T-helper 2 cell treated with Interferon-gamma antibody and Interleukin-4, amounts not matched to agents 5 μg/mL and 100 μg/mL, for 36 hours (primary cell): ENCODE data around the gene ITGAL.
A peak's percentile ranks its signal among the peaks of the same experiment; 100 is the strongest.
"Not testable (repeated sequence)": the region's sequence is repeated elsewhere in the genome, so short reads cannot be mapped to it uniquely, and the experiment has no call there.

Experiments used
- DNase-seq: peaks from one replicate; pipeline ENCODE4 v3.0.0; 2021; ENCODE audit warnings: low spot score
- H3K27ac Mint-ChIP-seq: one replicate; pipeline ENCODE4 v1.8.0; 2021; ENCODE audit warnings: mild to moderate bottlenecking, mixed read lengths
- H3K27me3 Mint-ChIP-seq: one replicate; pipeline ENCODE4 v1.8.0; 2021; ENCODE audit warnings: low read depth, mixed read lengths
- H3K36me3 Mint-ChIP-seq: one replicate; pipeline ENCODE4 v1.8.0; 2021; ENCODE audit warnings: low read depth, mixed read lengths
- H3K4me1 Mint-ChIP-seq: one replicate; pipeline ENCODE4 v1.8.0; 2021; ENCODE audit warnings: low read depth, mixed read lengths
- H3K4me3 Mint-ChIP-seq: one replicate; pipeline ENCODE4 v1.8.0; 2022; ENCODE audit warnings: mild to moderate bottlenecking, moderate library complexity, mixed read lengths
- H3K9me3 Mint-ChIP-seq: one replicate; pipeline ENCODE4 v1.8.0; 2021; ENCODE audit warnings: mixed read lengths

ITGAL gene

DNA sequence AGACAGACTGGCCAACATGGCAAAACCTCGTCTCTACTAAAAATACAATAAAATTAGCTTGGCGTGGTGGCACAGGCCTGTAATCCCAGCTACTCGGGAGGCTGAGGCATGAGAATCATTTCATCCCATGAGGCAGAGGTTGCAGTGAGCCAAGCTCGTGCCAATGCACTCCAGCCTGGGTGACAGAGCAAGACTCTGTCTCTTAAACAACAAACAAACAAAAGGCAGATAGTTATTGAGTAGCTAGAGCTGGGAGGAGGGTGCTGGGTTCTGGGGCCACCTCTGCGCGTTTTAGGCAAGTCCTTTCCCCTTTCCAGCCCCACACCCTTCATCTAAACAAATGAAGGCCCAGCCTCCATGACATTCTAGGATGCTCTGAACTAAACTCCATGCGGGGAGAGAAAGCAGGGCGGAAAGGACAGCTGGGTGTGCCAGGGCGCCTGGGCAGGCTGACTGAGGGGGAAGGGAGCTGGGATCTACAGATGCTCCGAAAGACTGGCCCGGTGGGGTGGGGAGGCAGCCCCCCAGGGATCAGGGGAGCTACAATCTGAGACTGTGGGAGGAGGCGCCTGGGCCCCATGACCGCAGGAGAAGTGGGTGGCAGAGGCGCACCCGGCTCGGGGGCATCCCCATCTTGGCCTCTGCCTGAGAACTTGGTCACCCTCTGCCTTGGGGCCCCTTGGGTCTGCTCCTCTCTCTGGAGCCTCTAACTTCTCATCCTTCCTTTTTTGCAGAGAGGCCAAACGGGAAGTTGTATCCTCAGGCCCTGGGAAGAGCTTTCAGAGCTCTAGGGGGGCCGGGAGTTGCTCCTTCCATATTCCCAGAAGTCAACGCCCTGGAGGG lies 910 bp downstream of the ITGAL start:
- peaks cover 52% of the 10 kb centered on the region for H3K36me3 Mint-ChIP-seq
- peak overlapping the region; percentile 97 for H3K4me3 Mint-ChIP-seq
- H3K27me3 Mint-ChIP-seq, result no peaks in the 10 kb centered on the region
- H3K9me3 Mint-ChIP-seq, result no peaks in the 10 kb centered on the region
- peaks cover 42% of the 10 kb centered on the region for H3K4me1 Mint-ChIP-seq
- peak; percentile 80 for DNase-seq
- peak overlapping the region; percentile 96 for H3K27ac Mint-ChIP-seq

DNA sequence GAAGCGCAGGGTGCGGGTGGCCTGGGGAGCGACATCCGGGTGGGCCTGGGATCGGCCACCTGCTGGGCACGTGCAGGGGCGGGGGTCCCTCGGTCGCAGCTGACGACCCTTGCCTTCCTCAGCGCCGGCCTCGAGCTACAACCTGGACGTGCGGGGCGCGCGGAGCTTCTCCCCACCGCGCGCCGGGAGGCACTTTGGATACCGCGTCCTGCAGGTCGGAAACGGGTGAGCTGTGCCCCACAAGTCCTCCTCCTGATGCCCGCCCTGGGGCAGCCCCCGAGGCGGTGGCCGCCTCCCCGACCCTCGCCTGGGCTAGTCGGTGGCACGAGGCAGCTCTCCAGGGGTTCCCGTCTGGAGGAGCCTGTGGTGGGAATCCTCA lies 1.5 kb downstream of the ITGAL start:
- no peaks in the 10 kb centered on the region for H3K9me3 Mint-ChIP-seq
- peaks cover 58% of the 10 kb centered on the region for H3K36me3 Mint-ChIP-seq
- peaks cover 47% of the 10 kb centered on the region for H3K4me1 Mint-ChIP-seq
- no peak for DNase-seq
- H3K27me3 Mint-ChIP-seq, result no peaks in the 10 kb centered on the region
- H3K27ac Mint-ChIP-seq, result no peak overlapping the region
- H3K4me3 Mint-ChIP-seq, result peak overlapping the region; percentile 97

- no peak for DNase-seq
- no peaks in the 10 kb centered on the region for H3K27me3 Mint-ChIP-seq
- H3K4me3 Mint-ChIP-seq, result peak overlapping the region; percentile 97
- peak overlapping the region; percentile 77 for H3K27ac Mint-ChIP-seq
- H3K36me3 Mint-ChIP-seq, result peaks cover 62% of the 10 kb centered on the region
- H3K4me1 Mint-ChIP-seq, result peaks cover 44% of the 10 kb centered on the region
- H3K9me3 Mint-ChIP-seq, result no peaks in the 10 kb centered on the region
These were observed 2.1 kb downstream of the ITGAL start for GRCh38 chr16:30474684-30475083.

DNA sequence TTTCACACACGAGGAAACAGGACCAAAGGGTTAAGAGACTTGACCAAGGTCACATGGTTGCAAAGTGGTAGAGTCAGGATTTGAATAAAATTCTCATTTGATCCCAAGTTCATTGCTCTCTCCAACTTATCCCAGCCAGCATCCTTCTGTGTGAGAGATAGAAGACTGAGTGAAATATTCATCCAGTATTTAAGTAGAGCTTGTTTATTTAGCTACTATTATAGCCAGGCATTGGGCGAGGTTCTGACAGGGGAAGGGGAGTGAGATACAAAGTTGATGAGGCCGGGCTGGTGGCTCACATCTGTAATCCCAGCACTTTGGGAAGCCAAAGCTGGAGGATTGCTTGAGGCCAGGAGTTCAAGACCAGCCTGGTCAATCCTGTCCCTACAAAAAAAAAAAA lies 4.4 kb downstream of the ITGAL start:
- H3K36me3 Mint-ChIP-seq, result peaks cover 80% of the 10 kb centered on the region
- H3K4me3 Mint-ChIP-seq, result peak overlapping the region; percentile 48
- H3K27ac Mint-ChIP-seq, result peak overlapping the region; percentile 83
- H3K9me3 Mint-ChIP-seq, result no peaks in the 10 kb centered on the region
- H3K27me3 Mint-ChIP-seq, result no peaks in the 10 kb centered on the region
- DNase-seq, result no peak
- peaks cover 42% of the 10 kb centered on the region for H3K4me1 Mint-ChIP-seq

- peaks cover 81% of the 10 kb centered on the region for H3K36me3 Mint-ChIP-seq
- H3K27me3 Mint-ChIP-seq, H3K9me3 Mint-ChIP-seq, DNase-seq: not testable (repeated sequence)
- peak overlapping the region; percentile 48 for H3K4me3 Mint-ChIP-seq
- H3K4me1 Mint-ChIP-seq, result peaks cover 43% of the 10 kb centered on the region
- peak overlapping the region; percentile 83 for H3K27ac Mint-ChIP-seq
These were observed 5.2 kb downstream of the ITGAL start for GRCh38 chr16:30477773-30478172.

DNA sequence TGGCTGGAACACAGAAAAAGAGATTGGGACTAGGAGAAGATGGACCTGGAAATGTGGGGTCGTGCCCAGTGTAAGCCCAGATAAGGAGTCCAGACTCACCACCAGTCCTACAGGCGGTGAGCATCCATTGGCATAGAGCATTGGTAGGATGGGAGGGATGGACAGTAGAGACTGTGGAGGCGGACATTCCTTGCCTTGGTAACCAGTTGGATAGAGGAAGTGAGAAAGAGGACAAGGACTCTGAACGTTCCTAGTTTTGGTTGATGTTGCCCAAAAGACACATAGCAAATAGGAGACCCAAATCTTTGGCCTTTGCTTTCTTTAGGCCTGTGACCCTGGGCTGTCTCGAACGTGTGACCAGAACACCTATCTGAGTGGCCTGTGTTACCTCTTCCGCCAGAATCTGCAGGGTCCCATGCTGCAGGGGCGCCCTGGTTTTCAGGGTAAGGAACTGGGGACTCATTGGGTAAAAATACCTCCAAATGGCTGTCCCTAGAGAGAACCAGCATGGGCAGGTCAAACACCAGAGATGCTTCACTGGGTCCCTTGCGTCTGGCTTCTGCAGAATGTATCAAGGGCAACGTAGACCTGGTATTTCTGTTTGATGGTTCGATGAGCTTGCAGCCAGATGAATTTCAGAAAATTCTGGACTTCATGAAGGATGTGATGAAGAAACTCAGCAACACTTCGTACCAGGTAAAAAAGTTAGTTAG lies 6.4 kb downstream of the ITGAL start:
- no peaks in the 10 kb centered on the region for H3K9me3 Mint-ChIP-seq
- no peaks in the 10 kb centered on the region for H3K27me3 Mint-ChIP-seq
- peaks cover 44% of the 10 kb centered on the region for H3K4me1 Mint-ChIP-seq
- DNase-seq, result no peak
- H3K4me3 Mint-ChIP-seq, result peak overlapping the region; percentile 47
- peak overlapping the region; percentile 16 for H3K27ac Mint-ChIP-seq
- peaks cover 80% of the 10 kb centered on the region for H3K36me3 Mint-ChIP-seq

DNA sequence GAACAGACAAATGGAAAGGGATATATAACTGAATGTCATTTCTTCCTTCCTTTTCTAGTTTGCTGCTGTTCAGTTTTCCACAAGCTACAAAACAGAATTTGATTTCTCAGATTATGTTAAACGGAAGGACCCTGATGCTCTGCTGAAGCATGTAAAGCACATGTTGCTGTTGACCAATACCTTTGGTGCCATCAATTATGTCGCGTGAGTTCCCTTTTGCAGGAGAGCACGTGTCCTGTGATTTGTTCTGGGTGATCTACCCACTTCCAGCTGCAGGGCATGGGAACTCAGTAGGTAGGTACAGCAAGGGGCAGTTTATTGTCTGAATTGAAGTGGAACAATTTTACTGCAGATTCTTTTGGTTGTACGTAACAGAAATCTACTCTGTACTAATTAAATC lies 8.8 kb downstream of the ITGAL start:
- H3K4me3 Mint-ChIP-seq, result no peak overlapping the region
- H3K9me3 Mint-ChIP-seq, result no peaks in the 10 kb centered on the region
- H3K27me3 Mint-ChIP-seq, result no peaks in the 10 kb centered on the region
- H3K27ac Mint-ChIP-seq, result peak overlapping the region; percentile 45
- peaks cover 39% of the 10 kb centered on the region for H3K4me1 Mint-ChIP-seq
- DNase-seq, result no peak
- H3K36me3 Mint-ChIP-seq, result peaks cover 79% of the 10 kb centered on the region

DNA sequence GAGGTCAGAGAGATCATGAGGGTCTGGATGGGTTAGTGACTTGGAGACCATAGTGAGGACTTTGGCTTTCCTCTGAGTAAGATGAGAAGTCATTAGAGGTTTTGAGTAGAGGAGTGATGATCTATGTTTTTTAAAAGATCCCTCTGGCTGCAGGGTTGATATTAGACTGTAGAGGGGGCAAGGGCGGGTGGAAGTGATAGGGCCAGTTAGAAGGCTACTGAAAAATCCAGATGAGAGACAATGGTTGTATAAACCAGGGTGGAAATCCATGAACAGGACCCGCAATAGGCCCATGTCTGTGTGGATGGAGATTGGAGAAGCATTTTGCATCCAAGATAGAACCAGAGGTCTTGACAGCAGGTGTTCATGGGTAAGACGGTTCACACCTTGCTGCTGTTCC lies 9.8 kb downstream of the ITGAL start:
- Mint-ChIP-seq H3K27ac (peak overlapping the region; percentile 75), H3K27me3 (no peaks in the 10 kb centered on the region)

DNA sequence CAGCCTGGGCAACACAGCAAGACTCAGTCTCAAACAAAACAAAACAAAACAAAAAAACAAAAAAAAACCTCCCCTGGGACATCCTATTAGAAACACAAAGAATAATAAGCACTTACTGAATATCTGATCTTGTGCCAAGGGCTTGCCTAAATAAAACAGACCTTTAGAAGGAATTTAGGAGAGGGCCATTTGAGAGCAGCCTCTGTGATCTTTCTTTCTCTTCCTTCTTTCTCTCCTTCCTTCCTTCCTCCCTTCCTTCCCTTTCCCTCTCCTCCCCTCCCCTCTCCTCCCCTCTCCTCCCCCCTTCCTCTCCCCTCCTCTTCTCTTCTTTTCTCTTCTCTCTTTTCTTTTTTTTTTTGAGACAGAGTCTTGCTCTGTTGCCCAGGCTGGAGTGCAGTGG lies 12.3 kb downstream of the ITGAL start:
- no peak for DNase-seq
- peaks cover 76% of the 10 kb centered on the region for H3K36me3 Mint-ChIP-seq

More for the DNA sequence above, 9.8 kb downstream of the ITGAL start:
- H3K36me3 Mint-ChIP-seq, result peaks cover 77% of the 10 kb centered on the region
- H3K4me3 Mint-ChIP-seq, result peak overlapping the region; percentile 33
- H3K4me1 Mint-ChIP-seq, result peaks cover 34% of the 10 kb centered on the region
- DNase-seq, result no peak
- no peaks in the 10 kb centered on the region for H3K9me3 Mint-ChIP-seq

GRCh38 chr16:30485818-30486436 lies 13.4 kb downstream of the ITGAL start:
- Mint-ChIP-seq H3K27me3 (no peaks in the 10 kb centered on the region), H3K9me3 (no peaks in the 10 kb centered on the region), H3K36me3 (peaks cover 77% of the 10 kb centered on the region), H3K4me3 (no peak overlapping the region), H3K4me1 (peaks cover 34% of the 10 kb centered on the region), H3K27ac (no peak overlapping the region)
- no peak for DNase-seq

More for the DNA sequence above, 12.3 kb downstream of the ITGAL start:
- Mint-ChIP-seq H3K27ac (no peak overlapping the region), H3K4me1 (peaks cover 33% of the 10 kb centered on the region), H3K4me3 (no peak overlapping the region), H3K9me3 (no peaks in the 10 kb centered on the region), H3K27me3 (no peaks in the 10 kb centered on the region)

DNA sequence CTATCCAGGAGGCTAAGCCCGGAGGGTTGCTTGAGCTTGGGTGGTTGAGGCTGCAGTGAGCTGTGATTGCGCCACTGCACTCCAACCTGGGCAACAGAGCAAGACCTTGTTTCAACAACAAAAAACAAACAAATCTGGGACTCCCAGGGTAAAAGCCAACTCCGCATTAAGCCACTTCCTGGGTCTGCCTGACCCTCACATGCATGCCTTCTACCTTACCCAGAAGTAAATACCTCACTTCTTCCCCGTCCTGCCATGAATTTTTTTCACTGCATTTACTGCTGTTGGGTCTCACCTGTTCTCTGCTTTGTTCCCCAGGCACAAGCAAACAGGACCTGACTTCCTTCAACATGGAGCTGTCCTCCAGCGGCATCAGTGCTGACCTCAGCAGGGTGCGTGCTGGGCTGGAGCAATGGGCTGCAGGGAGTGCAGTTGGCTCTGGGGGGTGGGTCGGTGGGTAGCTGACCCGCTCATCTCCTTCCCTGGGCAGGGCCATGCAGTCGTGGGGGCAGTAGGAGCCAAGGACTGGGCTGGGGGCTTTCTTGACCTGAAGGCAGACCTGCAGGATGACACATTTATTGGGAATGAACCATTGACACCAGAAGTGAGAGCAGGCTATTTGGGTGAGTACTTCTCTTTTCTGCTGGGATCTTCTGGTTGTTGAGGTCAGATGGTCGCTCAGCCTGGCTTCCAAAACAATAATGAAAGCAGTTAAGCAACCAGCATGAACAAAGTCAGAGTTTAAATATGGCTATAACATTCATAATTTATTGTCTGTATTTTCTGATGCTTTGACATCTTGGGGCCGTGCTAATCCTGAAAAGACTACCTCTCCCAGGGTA lies 16.4 kb downstream of the ITGAL start:
- H3K4me1 Mint-ChIP-seq, result peaks cover 36% of the 10 kb centered on the region
- DNase-seq, result no peak
- H3K36me3 Mint-ChIP-seq, result peaks cover 69% of the 10 kb centered on the region
- H3K27me3 Mint-ChIP-seq, result no peaks in the 10 kb centered on the region
- H3K9me3 Mint-ChIP-seq, result no peaks in the 10 kb centered on the region
- no peak overlapping the region for H3K4me3 Mint-ChIP-seq
- H3K27ac Mint-ChIP-seq, result no peak overlapping the region

DNA sequence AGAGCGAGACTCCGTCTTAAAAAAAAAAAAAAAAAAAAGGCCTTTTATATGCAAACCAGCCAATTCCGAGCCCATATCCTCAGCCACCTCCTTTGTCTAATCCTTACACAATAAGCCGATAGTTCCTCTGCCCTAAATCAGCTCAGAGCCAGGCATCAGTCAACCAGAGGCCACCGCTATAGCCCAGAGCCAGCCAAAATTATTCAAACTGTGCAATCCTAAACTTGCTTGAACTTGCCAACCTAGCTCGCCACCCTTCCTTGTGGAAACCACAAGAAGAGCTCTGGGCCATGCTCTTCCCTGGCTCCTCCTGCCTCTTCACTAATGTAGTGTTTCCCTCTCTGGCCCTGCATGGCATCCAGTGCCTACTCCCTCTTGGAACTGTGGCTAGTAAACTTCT lies 17.7 kb downstream of the ITGAL start:
- peak overlapping the region; percentile 65 for H3K27ac Mint-ChIP-seq
- H3K4me3 Mint-ChIP-seq, result no peak overlapping the region
- H3K36me3 Mint-ChIP-seq, result peaks cover 71% of the 10 kb centered on the region
- no peaks in the 10 kb centered on the region for H3K9me3 Mint-ChIP-seq
- no peak for DNase-seq
- no peaks in the 10 kb centered on the region for H3K27me3 Mint-ChIP-seq
- H3K4me1 Mint-ChIP-seq, result peaks cover 33% of the 10 kb centered on the region

- Mint-ChIP-seq H3K9me3 (no peaks in the 10 kb centered on the region), H3K27me3 (no peaks in the 10 kb centered on the region), H3K4me1 (peaks cover 29% of the 10 kb centered on the region), H3K36me3 (peaks cover 69% of the 10 kb centered on the region), H3K27ac (peak overlapping the region; percentile 76), H3K4me3 (peak overlapping the region; percentile 12)
- no peak for DNase-seq
These were observed 18.7 kb downstream of the ITGAL start for GRCh38 chr16:30491229-30491628.
